ENCODE data around the gene GLRX. TPM values are rescaled to one million over a fixed set of nuclear protein-coding genes. Genes with fewer than 3 reads are reported as not detected.

GLRX gene
- total RNA-seq, 4 donors from 2014 or later: 30.9 to 151 (median 80.0) TPM

DNA sequence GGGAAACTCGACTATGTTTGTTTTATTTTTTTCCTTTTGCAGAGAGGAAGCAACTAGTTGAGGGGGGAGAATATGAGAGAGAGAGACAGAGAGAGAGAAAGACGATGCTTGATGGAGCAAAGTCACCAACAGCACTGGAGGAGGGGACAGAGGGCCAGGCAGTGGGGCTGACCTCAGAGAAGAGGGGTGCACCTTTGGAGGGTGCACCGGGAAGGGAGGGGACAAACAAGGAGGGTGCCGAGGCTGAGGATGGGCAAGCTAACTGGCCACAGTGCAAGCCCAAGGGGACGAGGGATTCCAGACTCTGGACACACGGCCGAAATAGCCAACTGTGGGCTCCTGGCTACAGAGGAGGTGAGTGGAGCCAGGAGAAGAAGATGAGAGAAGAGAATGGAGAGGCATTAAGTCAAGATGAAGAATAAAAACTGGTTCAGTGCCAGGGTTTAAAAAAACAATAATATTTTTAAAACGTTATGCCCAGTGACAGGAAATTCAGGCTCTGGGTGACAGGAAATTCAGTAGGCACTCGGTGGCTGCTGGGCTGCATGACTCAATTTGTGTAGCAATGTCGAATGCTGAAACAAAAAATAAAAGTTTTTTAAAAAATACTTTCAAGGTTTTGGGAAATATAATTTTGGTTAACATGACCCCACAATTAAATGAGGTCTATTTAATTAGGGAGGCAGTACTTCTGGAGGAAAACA, 13.3 kb upstream of the GLRX start:
- no peaks in the 10 kb centered on the region for H3K27me3 ChIP-seq
- WGBS: 31% methylated on average over 10 of the region's 10 CpGs
- H3K27ac ChIP-seq: peak overlapping the region; percentile 88
- no peak for DNase-seq (ENCODE audit: low spot score in 2 of 2)
- peak overlapping the region; percentile 59 for H3K4me3 ChIP-seq
- no peaks in the 10 kb centered on the region for H3K9me3 ChIP-seq
- TF ChIP-seq, protein P1, sequence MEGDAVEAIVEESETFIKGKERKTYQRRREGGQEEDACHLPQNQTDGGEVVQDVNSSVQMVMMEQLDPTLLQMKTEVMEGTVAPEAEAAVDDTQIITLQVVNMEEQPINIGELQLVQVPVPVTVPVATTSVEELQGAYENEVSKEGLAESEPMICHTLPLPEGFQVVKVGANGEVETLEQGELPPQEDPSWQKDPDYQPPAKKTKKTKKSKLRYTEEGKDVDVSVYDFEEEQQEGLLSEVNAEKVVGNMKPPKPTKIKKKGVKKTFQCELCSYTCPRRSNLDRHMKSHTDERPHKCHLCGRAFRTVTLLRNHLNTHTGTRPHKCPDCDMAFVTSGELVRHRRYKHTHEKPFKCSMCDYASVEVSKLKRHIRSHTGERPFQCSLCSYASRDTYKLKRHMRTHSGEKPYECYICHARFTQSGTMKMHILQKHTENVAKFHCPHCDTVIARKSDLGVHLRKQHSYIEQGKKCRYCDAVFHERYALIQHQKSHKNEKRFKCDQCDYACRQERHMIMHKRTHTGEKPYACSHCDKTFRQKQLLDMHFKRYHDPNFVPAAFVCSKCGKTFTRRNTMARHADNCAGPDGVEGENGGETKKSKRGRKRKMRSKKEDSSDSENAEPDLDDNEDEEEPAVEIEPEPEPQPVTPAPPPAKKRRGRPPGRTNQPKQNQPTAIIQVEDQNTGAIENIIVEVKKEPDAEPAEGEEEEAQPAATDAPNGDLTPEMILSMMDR (IDR thresholded peaks at IDR 0.05): no peak
- TF ChIP-seq POLR2A (IDR thresholded peaks at IDR 0.05) (no peak), EP300 (IDR thresholded peaks at IDR 0.05) (no peak), POLR2AphosphoS5 (IDR thresholded peaks at IDR 0.05) (no peak)
- H3K4me1 ChIP-seq: peaks cover 38% of the 10 kb centered on the region
- H3K36me3 ChIP-seq: no peaks in the 10 kb centered on the region

DNA sequence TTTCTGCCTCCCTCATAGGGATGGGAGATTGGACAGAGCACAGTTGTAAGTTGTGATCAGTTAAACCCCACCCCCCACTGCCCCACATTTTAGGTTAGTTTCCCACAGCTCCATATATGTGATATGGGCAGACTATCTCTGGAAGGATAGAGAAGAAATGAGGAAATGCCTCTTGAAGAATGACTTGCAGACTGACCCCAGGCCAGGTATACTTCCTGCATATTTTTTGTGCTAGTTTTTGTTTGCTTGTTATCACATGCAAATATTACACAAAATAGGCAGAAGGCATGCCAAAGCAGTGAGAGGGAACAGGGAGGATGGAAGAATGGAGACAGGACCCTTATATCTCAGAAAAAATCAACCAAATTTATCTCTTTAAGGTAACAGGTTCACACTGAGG, 10.1 kb upstream of the GLRX start:
- H3K4me1 ChIP-seq: peaks cover 29% of the 10 kb centered on the region
- H3K27ac ChIP-seq: no peak overlapping the region
- H3K27me3 ChIP-seq: no peaks in the 10 kb centered on the region
- no peak overlapping the region for H3K4me3 ChIP-seq
- TF ChIP-seq POLR2A (IDR thresholded peaks at IDR 0.05) (no peak), EP300 (IDR thresholded peaks at IDR 0.05) (no peak), POLR2AphosphoS5 (IDR thresholded peaks at IDR 0.05) (no peak)
- TF ChIP-seq, protein P1 (IDR thresholded peaks at IDR 0.05): no peak
- DNase-seq (ENCODE audit: low spot score in 2 of 2): no peak
- H3K9me3 ChIP-seq: no peaks in the 10 kb centered on the region
- no peaks in the 10 kb centered on the region for H3K36me3 ChIP-seq

DNA sequence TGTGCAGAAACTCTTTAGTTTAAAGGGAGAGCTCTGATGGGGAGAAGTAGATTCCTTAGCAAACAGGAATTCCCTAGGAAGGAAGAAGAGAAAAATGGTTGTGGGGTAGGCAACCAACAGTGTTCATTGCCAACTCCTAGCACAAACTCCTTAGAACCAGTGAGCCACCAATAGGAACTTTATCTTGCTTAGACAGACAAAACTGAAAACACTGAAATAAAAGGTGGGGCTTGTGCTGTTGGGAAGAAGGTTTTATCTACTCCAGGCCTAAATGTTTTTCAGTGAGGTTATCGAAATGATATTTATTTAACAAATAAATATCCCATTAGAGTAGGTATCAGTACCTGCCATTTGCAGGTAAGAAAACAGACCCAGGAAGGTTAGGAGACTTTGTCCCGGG, 7.7 kb upstream of the GLRX start:
- no peaks in the 10 kb centered on the region for H3K27me3 ChIP-seq
- peaks cover 13% of the 10 kb centered on the region for H3K4me1 ChIP-seq

DNA sequence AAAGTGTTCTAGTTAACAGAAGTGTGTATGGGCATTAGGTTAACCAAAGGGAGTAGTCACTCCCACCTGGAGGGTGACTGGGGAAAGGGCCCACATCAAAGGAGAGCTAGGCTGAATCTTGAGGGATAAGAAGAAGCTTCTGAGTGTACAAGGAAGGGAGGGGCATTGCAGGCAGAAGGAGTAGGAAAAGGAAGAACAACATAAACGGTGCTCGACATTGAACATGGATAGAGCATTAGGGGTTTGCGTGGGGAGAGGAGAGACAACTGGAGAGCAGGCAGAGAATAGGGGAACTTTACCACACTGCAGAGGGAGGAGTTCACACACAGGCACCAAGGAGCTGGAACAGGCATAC, 5.3 kb upstream of the GLRX start:
- TF ChIP-seq, protein P1 (IDR thresholded peaks at IDR 0.05): no peak
- TF ChIP-seq POLR2AphosphoS5 (IDR thresholded peaks at IDR 0.05) (no peak), POLR2A (IDR thresholded peaks at IDR 0.05) (no peak), EP300 (IDR thresholded peaks at IDR 0.05) (no peak)
- 75% methylated on average over 3 of the region's 3 CpGs for WGBS
- no peaks in the 10 kb centered on the region for H3K36me3 ChIP-seq
- no peaks in the 10 kb centered on the region for H3K27me3 ChIP-seq
- H3K4me1 ChIP-seq: peaks cover 16% of the 10 kb centered on the region
- no peaks in the 10 kb centered on the region for H3K9me3 ChIP-seq
- no peak overlapping the region for H3K27ac ChIP-seq
- H3K4me3 ChIP-seq: no peak overlapping the region
- DNase-seq (ENCODE audit: low spot score in 2 of 2): no peak

More for the DNA sequence above, 7.7 kb upstream of the GLRX start:
- H3K4me3 ChIP-seq: no peak overlapping the region
- no peak for DNase-seq (ENCODE audit: low spot score in 2 of 2)
- H3K36me3 ChIP-seq: no peaks in the 10 kb centered on the region
- 93% methylated on average over 2 of the region's 2 CpGs for WGBS
- H3K27ac ChIP-seq: no peak overlapping the region
- TF ChIP-seq POLR2AphosphoS5 (IDR thresholded peaks at IDR 0.05): no peak
- TF ChIP-seq POLR2A (IDR thresholded peaks at IDR 0.05): no peak
- no peak for TF ChIP-seq EP300 (IDR thresholded peaks at IDR 0.05)
- TF ChIP-seq, protein P1 (IDR thresholded peaks at IDR 0.05): no peak
- H3K9me3 ChIP-seq: no peaks in the 10 kb centered on the region

DNA sequence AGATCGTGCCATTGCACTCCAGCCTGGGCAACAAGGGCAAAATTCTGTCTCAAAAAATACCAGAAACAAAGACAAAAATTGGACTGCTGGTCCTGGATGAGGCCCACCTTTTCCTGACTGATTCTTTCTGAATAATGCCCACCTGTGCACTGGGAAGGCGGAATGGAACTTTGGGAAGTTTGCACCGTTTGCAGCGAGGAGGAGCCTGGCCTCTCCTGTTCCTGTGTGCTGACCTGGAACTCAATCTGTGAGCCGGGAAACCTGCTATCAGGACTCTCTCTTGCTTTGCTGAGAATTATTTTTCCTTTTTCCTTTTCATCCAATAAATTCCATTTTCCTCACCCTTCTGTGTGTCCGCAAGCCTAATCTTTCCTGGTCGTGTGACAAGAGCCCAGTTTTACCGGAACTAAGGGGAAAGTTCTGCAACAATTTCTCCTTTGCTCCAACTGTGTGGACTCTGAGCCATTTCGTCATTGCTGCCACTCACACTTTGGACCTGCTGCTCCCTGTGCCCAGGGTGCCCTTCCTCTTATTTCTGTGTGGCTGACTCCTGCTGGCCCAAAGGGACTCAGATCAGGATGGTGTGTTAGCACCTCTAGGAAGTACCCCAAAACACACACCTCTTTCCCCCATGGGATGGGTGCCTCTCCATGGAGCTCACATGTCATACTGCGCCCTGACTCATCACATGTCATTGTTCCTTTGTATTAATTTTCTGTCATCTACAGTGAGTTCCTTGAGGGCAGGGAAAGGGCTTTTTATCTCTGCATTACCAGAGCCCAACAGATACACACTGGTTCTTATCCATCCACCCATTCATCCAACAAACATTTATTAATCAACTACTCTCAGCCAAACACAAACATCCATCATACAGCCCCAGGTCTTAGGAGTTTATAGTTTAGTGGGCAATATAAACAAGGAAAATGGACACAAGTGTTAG, 4.7 kb upstream of the GLRX start:
- no peaks in the 10 kb centered on the region for H3K9me3 ChIP-seq
- WGBS: 91% methylated on average over 10 of the region's 10 CpGs
- peaks cover 18% of the 10 kb centered on the region for H3K4me1 ChIP-seq
- TF ChIP-seq POLR2AphosphoS5 (IDR thresholded peaks at IDR 0.05): no peak
- TF ChIP-seq EP300 (IDR thresholded peaks at IDR 0.05): no peak
- TF ChIP-seq POLR2A (IDR thresholded peaks at IDR 0.05): no peak
- TF ChIP-seq, protein P1 (IDR thresholded peaks at IDR 0.05): no peak
- H3K4me3 ChIP-seq: no peak overlapping the region
- H3K36me3 ChIP-seq: no peaks in the 10 kb centered on the region
- H3K27me3 ChIP-seq: no peaks in the 10 kb centered on the region
- no peak overlapping the region for H3K27ac ChIP-seq
- no peak for DNase-seq (ENCODE audit: low spot score in 2 of 2)

Measured in suprapubic skin (tissue), 4 donors.